Measurements from ENCODE around the gene VILL.

VILL gene

GRCh38 chr3:37990527-37990926 is at the start of gene VILL:
TSS of gene VILL (plus strand) at chr3:37990786. CDS start at chr3:37993673, 2,887 bp downstream.
- DNase-seq (ENCODE audit: extremely low read depth, low read depth) = no peak
- TF ChIP-seq CTCF (IDR thresholded peaks at IDR 0.05; ENCODE audit: low read depth, low read length) = no peak

- TF ChIP-seq CTCF (IDR thresholded peaks at IDR 0.05; ENCODE audit: low read depth, low read length) = no peak
- DNase-seq (ENCODE audit: extremely low read depth, low read depth) = no peak
Measured at GRCh38 chr3:37941608-37942508, 48.7 kb upstream of the VILL start.

- no peak for TF ChIP-seq CTCF (IDR thresholded peaks at IDR 0.05; ENCODE audit: low read depth, low read length)
- no peak for DNase-seq (ENCODE audit: extremely low read depth, low read depth)
Measured at GRCh38 chr3:37942646-37943045, 47.9 kb upstream of the VILL start.

- TF ChIP-seq CTCF (IDR thresholded peaks at IDR 0.05; ENCODE audit: low read depth, low read length) = no peak
- DNase-seq (ENCODE audit: extremely low read depth, low read depth) = no peak
Measured at GRCh38 chr3:37943126-37943525, 47.5 kb upstream of the VILL start.

GRCh38 chr3:37943631-37944314 is 46.8 kb upstream of the VILL start:
- no peak for DNase-seq (ENCODE audit: extremely low read depth, low read depth)
- no peak for TF ChIP-seq CTCF (IDR thresholded peaks at IDR 0.05; ENCODE audit: low read depth, low read length)

- no peak for TF ChIP-seq CTCF (IDR thresholded peaks at IDR 0.05; ENCODE audit: low read depth, low read length)
- DNase-seq (ENCODE audit: extremely low read depth, low read depth) = no peak
Measured at GRCh38 chr3:37944391-37944842, 46.2 kb upstream of the VILL start.

Data from AG09319 (cell line).